NCI-H1092 treated with DMSO at 0.1 percent for 48 hours (cell line): ENCODE measurements around the gene BMERB1.

Experiments used
- DNase-seq: peaks from one replicate; lab custom pipeline; 2025; lab: John Stamatoyannopoulos, UW

Gene BMERB1

DNA sequence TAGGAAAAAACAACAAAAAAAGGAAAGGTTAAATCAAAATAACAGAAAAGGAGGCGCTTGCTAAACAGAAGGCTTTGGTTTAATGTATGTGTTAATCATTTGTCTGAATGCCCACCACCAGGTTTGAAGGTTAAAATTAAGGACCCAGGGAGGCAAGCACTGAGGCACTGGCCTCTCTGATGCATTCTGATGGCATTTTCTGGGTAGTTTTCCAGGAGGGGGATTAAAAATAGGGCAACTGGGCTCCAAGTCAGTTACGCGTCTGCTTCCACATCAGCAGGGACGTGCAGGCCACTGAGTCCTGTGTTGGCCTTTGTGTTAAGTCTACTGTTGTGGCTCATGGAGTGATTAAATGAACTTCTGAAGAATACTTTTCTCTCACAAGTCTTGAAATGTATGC, 181.6 kb downstream of the BMERB1 start:
- DNase-seq, result no peak

DNA sequence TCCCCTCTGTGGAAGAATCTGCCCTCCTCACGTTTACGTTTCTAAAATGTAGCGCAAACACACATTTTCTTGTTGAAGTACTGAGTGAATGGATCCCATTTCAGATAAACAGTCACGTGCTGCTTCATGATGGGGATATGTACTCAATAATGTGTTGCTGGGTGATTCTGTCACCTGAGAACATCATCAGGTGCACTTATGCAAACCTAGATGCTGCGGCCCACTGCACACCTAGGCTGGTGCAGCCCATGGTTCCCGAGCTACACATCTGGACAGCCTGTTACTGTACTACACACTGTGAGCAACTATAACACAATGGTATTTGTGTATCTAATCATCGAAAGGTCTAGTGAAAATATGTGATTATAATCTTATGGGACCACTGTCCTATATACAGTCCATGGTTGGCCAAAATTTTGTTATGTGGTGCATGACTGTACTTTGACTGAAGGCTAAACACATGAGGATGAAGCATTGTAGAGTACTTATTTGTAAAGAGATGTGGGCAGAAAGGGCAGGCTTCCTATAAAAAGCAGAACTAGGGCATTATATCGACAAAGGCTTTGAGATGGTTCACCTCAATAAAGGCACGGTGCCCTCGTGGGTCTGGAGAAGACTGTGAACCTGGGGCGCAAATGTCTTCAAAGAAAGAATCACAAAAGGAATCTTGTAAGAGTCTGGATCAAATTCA, 182.2 kb downstream of the BMERB1 start:
- DNase-seq, result no peak

DNA sequence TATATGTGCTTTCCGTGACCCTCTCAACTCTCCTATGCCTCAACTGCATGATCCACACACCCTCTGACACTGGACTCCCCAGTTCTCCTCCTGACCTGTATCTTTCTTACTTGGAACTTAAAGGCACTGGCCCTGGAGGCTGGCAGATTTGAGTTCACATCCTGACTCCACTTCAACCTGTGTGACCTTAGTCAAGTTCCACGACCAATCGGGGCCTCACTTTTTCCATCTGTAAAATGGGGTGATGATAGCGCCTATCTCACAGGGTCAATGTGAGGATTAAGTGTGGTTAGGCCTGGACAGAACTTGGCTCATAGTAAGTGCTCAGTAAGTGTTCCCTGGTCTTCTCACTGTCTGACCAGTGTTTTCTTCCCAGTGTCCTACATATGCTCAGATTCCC, 183.5 kb downstream of the BMERB1 start:
- DNase-seq, result no peak

- DNase-seq, result no peak
These were observed 184.0 kb downstream of the BMERB1 start for GRCh38 chr16:15618392-15618791.

DNA sequence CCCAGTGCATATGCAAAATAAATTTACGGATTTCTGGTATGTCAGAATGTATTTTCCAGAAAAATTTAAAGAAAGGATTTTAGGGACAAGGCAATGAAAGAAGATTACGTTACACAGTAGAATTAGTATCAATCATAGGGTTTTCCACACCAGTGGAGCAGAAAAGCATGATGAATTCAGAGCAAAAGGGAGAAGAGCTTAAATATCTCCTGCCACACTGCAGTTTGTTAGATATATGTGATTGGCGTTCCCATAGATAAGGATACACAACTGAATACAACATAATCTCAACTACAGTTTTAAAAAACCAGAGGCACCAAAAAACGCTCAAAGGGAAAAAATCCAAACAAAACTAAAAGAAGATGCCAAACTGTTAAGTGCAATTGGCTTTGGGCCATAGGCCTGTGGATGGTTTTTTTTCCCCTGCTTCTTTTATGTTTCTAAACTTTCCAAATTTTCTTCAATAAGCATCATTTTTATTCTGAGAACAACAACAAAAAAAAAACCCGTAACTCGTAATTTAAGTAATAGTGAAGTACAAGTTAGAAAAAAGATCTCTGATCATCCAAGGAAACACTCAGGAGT, 186.3 kb downstream of the BMERB1 start:
- no peak for DNase-seq

- no peak for DNase-seq
These were observed 187.1 kb downstream of the BMERB1 start for GRCh38 chr16:15621456-15621855.

DNA sequence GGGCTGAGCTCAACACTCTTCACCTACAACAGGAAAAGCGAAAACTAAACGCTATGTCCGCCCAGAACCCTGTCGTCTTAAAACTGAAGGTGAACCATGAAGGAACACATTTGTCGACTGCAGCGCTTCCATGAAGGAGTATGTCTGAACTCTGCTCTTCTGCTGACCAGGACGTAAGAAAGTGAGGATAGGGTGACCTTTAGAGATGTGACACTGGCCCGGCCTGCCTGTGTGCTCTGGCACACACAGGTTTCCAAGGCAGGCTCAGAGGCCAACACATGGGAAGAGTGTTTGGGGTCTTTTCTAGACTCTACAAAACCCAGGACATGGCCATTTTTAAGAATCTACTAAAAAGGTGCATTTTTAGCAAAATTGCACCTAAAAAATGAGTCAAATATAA, 187.5 kb downstream of the BMERB1 start:
- DNase-seq, result no peak

- DNase-seq, result no peak
These were observed 197.5 kb downstream of the BMERB1 start for GRCh38 chr16:15631730-15632409.

DNA sequence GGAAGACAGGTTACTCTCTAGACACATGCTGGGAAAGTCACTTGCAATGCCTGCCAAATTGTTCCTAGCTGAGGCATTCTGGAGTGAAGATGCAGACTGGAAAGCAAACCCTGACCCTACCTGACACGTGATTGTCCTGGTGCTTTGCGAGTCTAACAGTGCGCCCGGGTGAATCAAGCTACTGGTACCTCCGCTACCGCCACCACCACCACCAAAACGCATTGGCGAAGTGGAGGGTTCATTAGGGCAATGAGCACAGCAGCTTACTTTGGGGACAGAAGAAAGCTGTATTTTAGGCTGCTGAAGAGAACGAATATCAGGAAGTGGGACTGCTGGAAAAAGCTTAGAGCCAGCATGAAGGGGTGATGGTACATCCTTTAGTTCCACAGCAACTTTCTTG, 201.5 kb downstream of the BMERB1 start:
- no peak for DNase-seq

GRCh38 chr16:15636392-15636873, 202.0 kb downstream of the BMERB1 start:
- no peak for DNase-seq
